Adrenal gland (tissue), 12 donors: ENCODE measurements around the gene ITIH4. TPM values are rescaled to one million over a fixed set of nuclear protein-coding genes. Genes with fewer than 3 reads are reported as not detected.

ENCODE experiments used
- DNase-seq, 7 donors: peaks; one replicate each; pipeline ENCODE4 v3.0.0-alpha.2; 2019 to 2020
- H3K27ac ChIP-seq, 5 donors: fragments of 200-600 bp; sonication (generic) in 4 of 5; 1 replicate in 3 of 5; 2 replicates in 2 of 5; pipeline versions ENCODE4 v1.5.1 to v1.8.0; 2016 to 2020; ENCODE audit warnings: mild to moderate bottlenecking in 1 of 5
- H3K27me3 ChIP-seq: fragments of 200-600 bp; 2 replicates; pipeline ENCODE4 v1.8.0; 2021
- H3K36me3 ChIP-seq, 2 donors: fragments of 200-600 bp; replicated peaks in 1 of 2; 1 replicate in 1 of 2; 2 replicates in 1 of 2; pipeline versions ENCODE4 v1.5.1 to v1.8.0; 2018 to 2022
- H3K4me1 ChIP-seq, 2 donors: fragments of 200-600 bp; replicated peaks in 1 of 2; 1 replicate in 1 of 2; 2 replicates in 1 of 2; pipeline versions ENCODE4 v1.5.1 to v1.8.0; 2018 to 2021
- H3K4me3 ChIP-seq, 4 donors: fragments of 200-600 bp; sonication (generic) in 3 of 4; one replicate each; pipeline ENCODE4 v1.5.1; 2016 to 2018
- H3K9me3 ChIP-seq, 3 donors: fragments of 200-600 bp; sonication (generic) in 1 of 3; replicated peaks in 1 of 3; 1 replicate in 2 of 3; 2 replicates in 1 of 3; pipeline versions ENCODE4 v1.5.1 to v1.8.0; 2016 to 2021
- POLR2A ChIP-seq, 2 donors: fragments of 450-650 bp; IDR thresholded peaks; one replicate each; pipeline ENCODE4 v1.6.1; 2017; ENCODE audit warnings: antibody characterized with exemption in 2 of 2, mild to moderate bottlenecking in 2 of 2, moderate library complexity in 1 of 2
- WGBS, 4 donors: extraction: QIAGEN DNeasy Blood & Tissue Kit in 2 of 4; methylation state at CpG; one replicate each; pipeline versions ENCODE4 v1.1.5 to v1.1.7; 2013 to 2017; 5-methylcytosine and 5-hydroxymethylcytosine counted together
- intact Hi-C, 2 donors: fragments of 100-400 bp; cut with DNase I; formaldehyde crosslinking; loops; one replicate each; pipeline versions ENCODE4 v1.14.1 to v1.15.0; 2022 to 2023
- polyA plus RNA-seq, 3 donors: library from polyadenylated mRNA; stranded (reverse); fragments of 200-250 nt in 2 of 3; fragments of 350-450 nt in 1 of 3; fragmentation: Illumina TruSeq in 1 of 3; extraction: RNeasy Lipid Tissue Mini Kit (QIAGEN cat#74804) in 1 of 3; gene quantifications; one replicate each; pipeline ENCODE4 v1.2.3, GENCODE V29; 2013 to 2014
- total RNA-seq, 9 donors: library from RNA; depleted of rRNA in 4 of 9; stranded (reverse); fragments of >200 nt in 4 of 9; fragments of 120-200 nt in 1 of 9; fragmentation: NEBNext Ultra II Directional in 1 of 9; extraction: Animal tissue kit (Norgen Biotek cat#: 25700) in 1 of 9; gene quantifications; one replicate each; pipeline versions ENCODE4 v1.1.0 to v1.2.4, GENCODE V29; 2013 to 2023
- TF ChIP-seq, protein P1 (sequence below), 6 experiments: fragments of 450-650 bp in 4 of 6; fragments of 200-600 bp in 2 of 6; sonication (generic) in 1 of 6; IDR thresholded peaks; 1 replicate in 5 of 6; 2 replicates in 1 of 6; pipeline versions ENCODE4 v1.5.1 to v1.8.0; 2016 to 2021; ENCODE audit warnings: antibody characterized with exemption in 6 of 6, mild to moderate bottlenecking in 2 of 6, moderate library complexity in 1 of 6
- donor health status: healthy with polysubstance abuse.
- donor health status: Bipolar disorder and iron deficiency.
- donor health status: DM: yes; HTN: yes; CAD: no.
- donor health status: DM: no; HTN: no; CAD: no.
- donor health status: DM: no; HTN: no; CAD: no.
- donor health status: DM: yes; HTN: yes; CAD: no.

Gene ITIH4
- total and polyA plus RNA-seq, 12 donors, result 6.4 to 221 (median 45.5) TPM

DNA sequence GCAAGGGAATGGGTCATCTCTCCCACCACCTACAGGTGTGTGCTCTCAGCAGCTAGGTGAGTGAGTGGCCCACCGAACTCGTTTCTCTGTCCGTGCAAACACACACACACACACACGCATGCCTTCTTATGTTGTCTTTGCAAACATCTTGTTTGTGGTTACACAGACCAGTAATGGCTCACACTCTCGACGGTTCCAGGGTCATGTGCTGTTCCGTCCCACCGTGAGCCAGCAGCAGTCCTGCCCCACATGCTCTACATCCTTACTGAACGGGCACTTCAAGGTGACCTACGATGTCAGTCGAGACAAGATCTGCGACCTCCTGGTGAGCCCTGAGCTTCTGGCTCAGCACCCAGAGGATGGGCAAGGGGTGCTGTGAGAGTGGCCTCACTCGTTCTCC is 48.7 kb downstream of the ITIH4 start:
- no peaks in the 10 kb centered on the region for H3K4me1 ChIP-seq

DNA sequence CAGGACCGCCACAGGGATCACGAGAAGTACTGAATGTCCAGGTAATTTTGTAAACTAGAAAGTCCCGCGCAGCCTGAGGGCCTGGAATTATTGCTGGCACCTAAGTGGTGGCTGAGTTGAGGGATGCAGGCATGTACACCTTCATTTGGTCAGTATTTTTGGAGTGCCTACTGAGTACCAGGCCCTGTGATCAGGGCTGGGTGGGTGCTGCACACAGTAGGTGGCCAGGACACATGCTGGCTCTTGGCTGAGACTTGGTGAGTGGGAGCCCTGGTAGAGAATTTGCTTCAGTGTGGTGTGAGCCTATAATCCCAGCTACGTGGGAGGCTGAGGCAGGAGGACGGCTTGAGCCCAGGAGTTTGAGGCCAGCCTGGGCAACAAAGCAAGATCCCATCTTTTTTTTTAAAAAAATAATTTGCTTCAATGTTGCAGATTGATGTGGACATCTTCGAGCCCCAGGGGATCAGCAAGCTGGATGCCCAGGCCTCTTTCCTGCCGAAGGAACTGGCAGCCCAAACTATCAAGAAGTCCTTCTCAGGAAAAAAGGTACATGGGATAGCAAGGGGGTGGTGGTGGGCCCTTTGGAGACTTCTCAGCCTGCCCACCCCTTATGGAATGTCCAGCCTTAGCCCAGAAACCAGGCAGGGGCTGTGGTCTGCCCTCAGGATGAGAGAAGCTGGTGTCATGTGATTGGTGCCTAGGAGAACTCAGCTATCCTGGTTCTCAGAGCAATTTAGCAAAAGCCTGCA is 50.5 kb downstream of the ITIH4 start:
- Histone ChIP-seq H3K9me3 (no peaks in the 10 kb centered on the region), H3K4me3 (no peak overlapping the region), H3K4me1 (no peaks in the 10 kb centered on the region), H3K27me3 (no peaks in the 10 kb centered on the region), H3K36me3 (no peaks in the 10 kb centered on the region), H3K27ac (no peak overlapping the region)
- intact Hi-C loops, result no loop called here
- DNase-seq, result peak in 2 of 7 donors; percentile 10 to 27
- TF ChIP-seq POLR2A (IDR thresholded peaks at IDR 0.05), result no peak
- TF ChIP-seq, protein P1, sequence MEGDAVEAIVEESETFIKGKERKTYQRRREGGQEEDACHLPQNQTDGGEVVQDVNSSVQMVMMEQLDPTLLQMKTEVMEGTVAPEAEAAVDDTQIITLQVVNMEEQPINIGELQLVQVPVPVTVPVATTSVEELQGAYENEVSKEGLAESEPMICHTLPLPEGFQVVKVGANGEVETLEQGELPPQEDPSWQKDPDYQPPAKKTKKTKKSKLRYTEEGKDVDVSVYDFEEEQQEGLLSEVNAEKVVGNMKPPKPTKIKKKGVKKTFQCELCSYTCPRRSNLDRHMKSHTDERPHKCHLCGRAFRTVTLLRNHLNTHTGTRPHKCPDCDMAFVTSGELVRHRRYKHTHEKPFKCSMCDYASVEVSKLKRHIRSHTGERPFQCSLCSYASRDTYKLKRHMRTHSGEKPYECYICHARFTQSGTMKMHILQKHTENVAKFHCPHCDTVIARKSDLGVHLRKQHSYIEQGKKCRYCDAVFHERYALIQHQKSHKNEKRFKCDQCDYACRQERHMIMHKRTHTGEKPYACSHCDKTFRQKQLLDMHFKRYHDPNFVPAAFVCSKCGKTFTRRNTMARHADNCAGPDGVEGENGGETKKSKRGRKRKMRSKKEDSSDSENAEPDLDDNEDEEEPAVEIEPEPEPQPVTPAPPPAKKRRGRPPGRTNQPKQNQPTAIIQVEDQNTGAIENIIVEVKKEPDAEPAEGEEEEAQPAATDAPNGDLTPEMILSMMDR (IDR thresholded peaks at IDR 0.05), result no peak
- WGBS, 4 donors, result 83 to 94% (median 87%) methylated on average over 7 to 8 of the region's 8 CpGs

More for the DNA sequence above, 48.7 kb downstream of the ITIH4 start:
- no peaks in the 10 kb centered on the region for H3K9me3 ChIP-seq
- intact Hi-C loops, result no loop called here
- no peak for DNase-seq
- no peak overlapping the region for H3K27ac ChIP-seq
- no peak overlapping the region for H3K4me3 ChIP-seq
- WGBS, 4 donors, result 58 to 65% (median 60%) methylated on average over 13 of the region's 13 CpGs
- TF ChIP-seq, protein P1 (IDR thresholded peaks at IDR 0.05), result no peak
- no peak for TF ChIP-seq POLR2A (IDR thresholded peaks at IDR 0.05)
- no peaks in the 10 kb centered on the region for H3K27me3 ChIP-seq
- H3K36me3 ChIP-seq, result no peaks in the 10 kb centered on the region

DNA sequence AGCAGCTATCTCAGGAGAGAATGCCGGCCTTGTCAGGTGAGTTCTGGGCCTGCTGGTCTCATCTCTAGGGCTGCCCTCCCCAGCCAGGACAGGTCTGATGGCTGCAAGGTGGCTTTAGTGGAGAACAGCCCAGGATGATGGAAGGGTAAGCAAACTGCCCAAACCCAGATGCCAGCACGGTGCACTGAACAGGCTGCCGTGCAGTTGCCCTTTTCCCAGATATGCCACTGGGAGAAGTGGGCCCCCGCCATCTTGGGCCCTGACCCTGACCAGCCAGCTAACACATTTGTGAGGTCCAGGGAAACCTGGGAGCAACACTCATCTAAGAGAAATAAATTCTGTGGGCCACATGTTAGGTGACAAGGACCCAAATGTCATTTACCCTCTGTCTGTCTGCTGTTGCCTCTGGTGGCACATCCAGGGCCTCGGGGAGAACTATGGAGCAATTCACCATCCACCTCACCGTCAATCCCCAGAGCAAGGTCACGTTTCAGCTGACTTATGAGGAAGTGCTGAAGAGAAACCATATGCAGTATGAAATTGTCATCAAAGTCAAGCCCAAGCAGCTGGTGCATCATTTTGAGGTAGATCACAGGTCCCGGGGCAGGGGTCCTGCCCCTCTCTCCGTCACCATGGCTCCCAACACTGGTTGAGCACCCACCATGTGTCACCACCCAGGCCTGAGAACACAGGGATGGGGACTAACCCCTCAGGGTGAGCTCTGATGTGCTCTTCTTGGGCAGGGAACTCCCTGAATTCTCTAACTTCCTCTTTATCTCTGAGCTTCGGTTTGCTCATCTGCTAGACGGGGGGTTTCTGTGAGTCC is 51.2 kb downstream of the ITIH4 start:
- no peaks in the 10 kb centered on the region for H3K4me1 ChIP-seq
- no peak overlapping the region for H3K27ac ChIP-seq
- 68 to 77% (median 75%) methylated on average over 8 to 11 of the region's 11 CpGs for WGBS, 4 donors
- H3K36me3 ChIP-seq, result no peaks in the 10 kb centered on the region
- no peaks in the 10 kb centered on the region for H3K27me3 ChIP-seq
- H3K4me3 ChIP-seq, result no peak overlapping the region
- DNase-seq, result peak in 3 of 7 donors; percentile 12 to 38 (median 18)
- no peaks in the 10 kb centered on the region for H3K9me3 ChIP-seq
- intact Hi-C loops, result no loop called here
- TF ChIP-seq POLR2A (IDR thresholded peaks at IDR 0.05), result no peak
- TF ChIP-seq, protein P1 (IDR thresholded peaks at IDR 0.05), result no peak
